A549 (cell line): ENCODE measurements around the gene GPSM1. TPM values are rescaled to one million over a fixed set of nuclear protein-coding genes. Genes with fewer than 3 reads are reported as not detected.

Experiments
- ATAC-seq, 2 experiments: fragments of 200-7000 bp in 1 of 2; fragments of >200 bp in 1 of 2; cut with Nextera tagmentation in 1 of 2; cut with Tn5 transposase in 1 of 2; 3 replicates each; pipeline versions ENCODE4 v1.8.0 to v1.9.1; 2018 to 2020; ENCODE audit warnings: mild to moderate bottlenecking in 1 of 2, moderate library complexity in 1 of 2
- CTCF ChIA-PET: fragments of 300-600 bp; sonication (Branson Sonifier 250); formaldehyde crosslinking; extraction: SDS; loops from one replicate; lab custom pipeline; 2021; ENCODE audit warnings: antibody characterized with exemption, inconsistent platforms; lab: Yijun Ruan, JAX
- POLR2A ChIA-PET: fragments of 350-600 bp; formaldehyde crosslinking; extraction: SDS; loops from one replicate; lab custom pipeline; 2021; ENCODE audit warnings: antibody characterized with exemption, inconsistent platforms; lab: Yijun Ruan, JAX
- DNase-seq, 2 experiments: peaks; one replicate each; pipeline versions ENCODE4 v3.0.0 to v3.0.0-alpha.2; 2011 to 2016; ENCODE audit warnings: low read depth in 1 of 2, low spot score in 1 of 2
- FAIRE-seq: peaks from 2 replicates; lab custom pipeline; 2011; peaks lifted over from hg19 to GRCh38; lab: Jason Lieb, UNC
- H3K27ac ChIP-seq, 2 experiments: fragments of >200 bp; sonication (Bioruptor Twin); formaldehyde crosslinking; 3 replicates each; pipeline ENCODE4 v1.5.1; 2016 to 2017
- H3K4me1 ChIP-seq: fragments of >200 bp; sonication (Bioruptor Twin); formaldehyde crosslinking; 3 replicates; pipeline ENCODE4 v1.6.1; 2016
- H3K4me2 ChIP-seq: fragments of >200 bp; sonication (Bioruptor Twin); formaldehyde crosslinking; 3 replicates; pipeline ENCODE4 v1.6.1; 2016
- H3K4me3 ChIP-seq: fragments of >200 bp; sonication (Bioruptor Twin); formaldehyde crosslinking; 3 replicates; pipeline ENCODE4 v1.5.1; 2016
- H3K9me3 ChIP-seq: fragments of >200 bp; sonication (Bioruptor Twin); formaldehyde crosslinking; 3 replicates; pipeline ENCODE4 v1.6.1; 2016
- CBX8 ChIP-seq: fragments of 200-600 bp; sonication (generic); IDR thresholded peaks from 2 replicates; pipeline ENCODE4 v1.6.1; 2016
- CEBPB ChIP-seq, 2 experiments: fragments of >200 bp in 1 of 2; sonication (Bioruptor Twin) in 1 of 2; formaldehyde crosslinking in 1 of 2; IDR thresholded peaks; 2 replicates each; pipeline ENCODE4 v1.6.1; 2012 to 2016
- CHD2 ChIP-seq: fragments of 150-350 bp; IDR thresholded peaks from 2 replicates; pipeline ENCODE4 v1.6.1; 2014; ENCODE audit warnings: low read length; ENCODE audit not compliant: partially characterized antibody
- EP300 ChIP-seq, 2 experiments: fragments of >200 bp; sonication (Bioruptor Twin); formaldehyde crosslinking; IDR thresholded peaks; 2 replicates in 1 of 2; 3 replicates in 1 of 2; pipeline ENCODE4 v1.6.1; 2016 to 2017
- FOSB ChIP-seq: fragments of 250-450 bp; sonication (Bioruptor Pico); IDR thresholded peaks from 2 replicates; pipeline ENCODE4 v1.5.0; 2020; ENCODE audit warnings: mild to moderate bottlenecking, moderate library complexity
- FOSL2 ChIP-seq, 2 experiments: fragments of 450-650 bp in 1 of 2; fragments of >200 bp in 1 of 2; sonication (Bioruptor Twin) in 1 of 2; formaldehyde crosslinking; IDR thresholded peaks; 2 replicates each; pipeline versions ENCODE4 v1.5.0 to v1.6.1; 2016 to 2020; ENCODE audit warnings: mild to moderate bottlenecking in 1 of 2, moderate library complexity in 1 of 2
- GATA3 ChIP-seq: IDR thresholded peaks from 2 replicates; pipeline ENCODE4 v1.6.1; 2012; ENCODE audit warnings: borderline replicate concordance
- HDAC2 ChIP-seq: fragments of 200-600 bp; sonication (generic); IDR thresholded peaks from 2 replicates; pipeline ENCODE4 v1.6.1; 2016
- HEYL ChIP-seq: fragments of 250-450 bp; sonication (Bioruptor Pico); IDR thresholded peaks from 2 replicates; pipeline ENCODE4 v1.8.0; 2021; ENCODE audit warnings: mild to moderate bottlenecking, moderate library complexity
- MAFK ChIP-seq: fragments of 450-650 bp; IDR thresholded peaks from 2 replicates; pipeline ENCODE4 v1.6.1; 2014; ENCODE audit not compliant: partially characterized antibody
- NPAS2 ChIP-seq: fragments of 250-450 bp; sonication (Bioruptor Pico); IDR thresholded peaks from 2 replicates; pipeline ENCODE4 v1.8.0; 2022; ENCODE audit warnings: mild to moderate bottlenecking, moderate library complexity, borderline replicate concordance
- NR3C1 ChIP-seq: fragments of >200 bp; sonication (Bioruptor Twin); formaldehyde crosslinking; IDR thresholded peaks from 3 replicates; pipeline ENCODE4 v1.6.1; 2017
- RNF2 ChIP-seq: fragments of 200-600 bp; sonication (generic); IDR thresholded peaks from 2 replicates; pipeline ENCODE4 v1.6.1; 2016; ENCODE audit warnings: low read depth, mild to moderate bottlenecking, antibody characterized with exemption, moderate library complexity, borderline replicate concordance
- ZC3H11A ChIP-seq: fragments of 450-650 bp; IDR thresholded peaks from 2 replicates; pipeline ENCODE4 v1.6.1; 2014; ENCODE audit warnings: antibody characterized with exemption, mild to moderate bottlenecking
- ZFP36 ChIP-seq: fragments of 450-650 bp; IDR thresholded peaks from 2 replicates; pipeline ENCODE4 v1.6.1; 2014; ENCODE audit warnings: borderline replicate concordance; ENCODE audit not compliant: partially characterized antibody
- ZNF302 ChIP-seq: fragments of 250-450 bp; sonication (Bioruptor Pico); IDR thresholded peaks from 2 replicates; pipeline ENCODE4 v1.9.0; 2021; ENCODE audit warnings: inconsistent platforms, mild to moderate bottlenecking, moderate library complexity
- ZSCAN20 ChIP-seq: fragments of 250-450 bp; sonication (Bioruptor Pico); IDR thresholded peaks from 2 replicates; pipeline ENCODE4 v1.8.0; 2022; ENCODE audit warnings: mild to moderate bottlenecking, moderate library complexity
- WGBS: methylation state at CpG from one replicate; pipeline ENCODE4 v1.1.6; 2017; ENCODE audit errors: missing lambda C conversion rate; 5-methylcytosine and 5-hydroxymethylcytosine counted together
- polyA plus RNA-seq, 4 experiments: library from polyadenylated mRNA; depleted of rRNA in 3 of 4; stranded (reverse); fragments of >200 nt; fragmentation: RNase III in 1 of 4; extraction: RNeasy Plus Mini Kit Qiagen cat#74134 plus additional on column Dnase treatment in 1 of 4; gene quantifications; 2 replicates in 3 of 4; 3 replicates in 1 of 4; pipeline ENCODE4 v1.2.3, GENCODE V29; 2011 to 2017
- TF ChIP-seq, protein P1 (sequence below): fragments of 200-600 bp; sonication (generic); IDR thresholded peaks from 2 replicates; pipeline ENCODE4 v1.6.1; 2016; ENCODE audit warnings: antibody characterized with exemption, mild to moderate bottlenecking, moderate library complexity
- TF ChIP-seq, protein P2 (sequence below): IDR thresholded peaks from 2 replicates; pipeline ENCODE4 v1.6.1; 2012

GPSM1 gene
- polyA plus RNA-seq, 2 of the 4 experiments (the other 2 are of a cell fraction): 2.1 to 8.8 TPM

DNA sequence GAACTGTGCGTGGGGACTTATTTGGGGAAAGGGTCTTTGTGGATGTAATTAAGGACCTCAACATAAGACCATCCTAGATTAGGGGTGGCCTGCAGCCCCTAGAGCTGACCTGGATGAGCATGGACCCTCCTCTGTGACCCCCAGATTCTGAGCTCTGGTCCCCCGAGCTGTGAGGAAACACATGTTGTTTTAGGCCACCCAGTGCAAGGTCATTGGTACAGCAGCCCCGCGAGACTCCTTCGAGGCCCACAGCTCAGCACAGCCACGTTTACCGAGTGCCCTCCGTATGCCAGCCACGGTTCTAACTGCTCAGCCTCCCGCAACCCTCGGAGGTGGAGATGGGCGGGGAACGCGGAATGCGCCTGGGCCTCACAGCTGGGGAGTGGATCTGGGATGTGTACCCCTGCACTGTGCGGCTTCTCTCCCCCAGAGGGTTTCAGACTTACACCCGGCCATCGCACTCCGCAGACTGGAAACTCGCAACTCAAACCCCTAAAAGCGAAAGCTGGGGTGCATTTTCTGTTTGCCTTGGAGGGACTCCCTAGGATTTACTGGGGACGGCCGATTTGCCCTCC, 4.5 kb upstream of the GPSM1 start (continued):
- TF ChIP-seq MAFK: no peak
- no peak for TF ChIP-seq ZNF302
- no peak for TF ChIP-seq EP300 (IDR thresholded peaks at IDR 0.05)

DNA sequence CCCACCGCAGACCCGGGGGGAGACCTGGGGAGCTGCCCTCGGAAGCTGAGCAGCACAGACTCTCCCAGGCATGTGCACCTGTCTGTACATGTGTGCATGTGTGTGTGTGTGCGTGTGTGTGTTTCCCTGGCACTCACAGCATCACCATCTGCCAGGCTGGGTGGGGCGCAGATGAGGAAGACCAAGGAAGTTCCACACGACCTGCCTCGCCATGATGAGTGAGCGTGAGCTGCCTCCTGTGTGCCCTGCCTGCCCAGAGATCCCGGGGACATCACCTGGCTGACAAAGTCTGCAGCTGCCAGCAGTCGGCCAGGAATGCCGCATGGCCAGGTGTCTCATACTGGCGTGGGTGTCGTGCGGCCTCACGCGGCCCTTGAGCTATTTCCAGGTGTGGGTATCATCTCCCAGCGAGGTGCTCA, 4.0 kb upstream of the GPSM1 start:
- DNase-seq (no peak), ATAC-seq (no peak), FAIRE-seq (no peak)
- TF ChIP-seq HDAC2: no peak
- TF ChIP-seq MAFK: no peak
- TF ChIP-seq, protein P1, sequence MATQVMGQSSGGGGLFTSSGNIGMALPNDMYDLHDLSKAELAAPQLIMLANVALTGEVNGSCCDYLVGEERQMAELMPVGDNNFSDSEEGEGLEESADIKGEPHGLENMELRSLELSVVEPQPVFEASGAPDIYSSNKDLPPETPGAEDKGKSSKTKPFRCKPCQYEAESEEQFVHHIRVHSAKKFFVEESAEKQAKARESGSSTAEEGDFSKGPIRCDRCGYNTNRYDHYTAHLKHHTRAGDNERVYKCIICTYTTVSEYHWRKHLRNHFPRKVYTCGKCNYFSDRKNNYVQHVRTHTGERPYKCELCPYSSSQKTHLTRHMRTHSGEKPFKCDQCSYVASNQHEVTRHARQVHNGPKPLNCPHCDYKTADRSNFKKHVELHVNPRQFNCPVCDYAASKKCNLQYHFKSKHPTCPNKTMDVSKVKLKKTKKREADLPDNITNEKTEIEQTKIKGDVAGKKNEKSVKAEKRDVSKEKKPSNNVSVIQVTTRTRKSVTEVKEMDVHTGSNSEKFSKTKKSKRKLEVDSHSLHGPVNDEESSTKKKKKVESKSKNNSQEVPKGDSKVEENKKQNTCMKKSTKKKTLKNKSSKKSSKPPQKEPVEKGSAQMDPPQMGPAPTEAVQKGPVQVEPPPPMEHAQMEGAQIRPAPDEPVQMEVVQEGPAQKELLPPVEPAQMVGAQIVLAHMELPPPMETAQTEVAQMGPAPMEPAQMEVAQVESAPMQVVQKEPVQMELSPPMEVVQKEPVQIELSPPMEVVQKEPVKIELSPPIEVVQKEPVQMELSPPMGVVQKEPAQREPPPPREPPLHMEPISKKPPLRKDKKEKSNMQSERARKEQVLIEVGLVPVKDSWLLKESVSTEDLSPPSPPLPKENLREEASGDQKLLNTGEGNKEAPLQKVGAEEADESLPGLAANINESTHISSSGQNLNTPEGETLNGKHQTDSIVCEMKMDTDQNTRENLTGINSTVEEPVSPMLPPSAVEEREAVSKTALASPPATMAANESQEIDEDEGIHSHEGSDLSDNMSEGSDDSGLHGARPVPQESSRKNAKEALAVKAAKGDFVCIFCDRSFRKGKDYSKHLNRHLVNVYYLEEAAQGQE: no peak
- TF ChIP-seq ZSCAN20 (CRISPR knock-in tag): no peak
- Histone ChIP-seq H3K4me3 (no peak overlapping the region), H3K27ac (no peak overlapping the region), H3K4me2 (no peak overlapping the region), H3K9me3 (no peaks in the 10 kb centered on the region), H3K4me1 (peaks cover 13% of the 10 kb centered on the region)
- CTCF ChIA-PET: interaction anchor here (0.6 to 6.3 kb wide), 9 partner anchors 11 to 819 kb away, joined by 3 to 31 read pairs (median 3); no protein-coding TSS in a partner anchor
- 75% methylated on average over 15 of the region's 17 CpGs for WGBS
- POLR2A ChIA-PET: no interaction called here

DNA sequence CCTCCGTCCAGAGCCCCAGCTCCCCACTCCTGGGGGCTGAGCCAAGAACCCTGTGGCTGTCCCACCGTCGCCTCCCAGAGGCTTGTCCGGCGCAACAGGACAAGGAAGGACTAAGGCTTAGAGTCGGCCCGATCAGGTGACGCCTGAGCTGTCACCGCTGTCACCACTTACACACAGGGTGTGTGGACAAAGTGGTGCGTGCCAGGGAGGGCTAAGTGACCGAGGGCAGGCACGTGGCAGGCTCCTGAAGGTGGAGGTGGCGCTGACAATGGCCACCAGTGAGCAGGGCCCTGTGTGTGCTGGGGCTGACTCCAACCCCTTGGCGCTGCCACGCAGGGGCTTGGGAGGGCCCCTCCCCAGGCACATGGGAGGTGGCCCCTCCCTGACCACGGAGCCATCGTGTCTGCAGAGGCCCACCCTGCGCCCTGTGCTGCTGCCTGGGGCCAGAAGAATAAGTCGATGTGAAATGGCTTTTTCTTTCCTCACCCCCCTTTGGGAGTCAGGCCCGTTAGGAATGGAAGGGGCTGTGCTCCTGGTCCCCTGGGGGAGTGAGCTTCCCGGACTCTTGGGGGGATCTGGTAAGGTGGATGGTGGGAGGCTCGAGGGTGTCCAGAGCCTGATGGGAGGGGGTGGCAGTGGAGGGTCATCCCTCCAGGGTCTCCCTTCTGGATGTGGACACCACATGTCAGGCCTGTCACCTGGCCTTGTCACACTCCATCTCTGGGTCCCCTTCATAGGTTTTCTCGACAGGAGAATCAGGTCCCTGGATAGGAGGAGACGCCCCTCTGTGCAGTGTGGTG, 2.6 kb upstream of the GPSM1 start:
- POLR2A ChIA-PET: no interaction called here
- ATAC-seq: peak; percentile 6 to 23; a peak in 2 of 6 replicates
- FAIRE-seq: no peak
- H3K4me2 ChIP-seq: no peak overlapping the region
- no peak for DNase-seq
- H3K27ac ChIP-seq: no peak overlapping the region
- no peaks in the 10 kb centered on the region for H3K9me3 ChIP-seq
- H3K4me1 ChIP-seq: peaks cover 18% of the 10 kb centered on the region
- 77% methylated on average over 17 of the region's 24 CpGs for WGBS
- TF ChIP-seq GATA3 (no peak), ZFP36 (no peak), CEBPB (IDR thresholded peaks at IDR 0.05) (no peak), HEYL (CRISPR knock-in tag) (no peak), NPAS2 (no peak), ZC3H11A (no peak), FOSB (CRISPR knock-in tag) (no peak), CBX8 (no peak), CHD2 (no peak), RNF2 (no peak), FOSL2 (IDR thresholded peaks at IDR 0.05) (no peak), FOSL2 (CRISPR knock-in tag; IDR thresholded peaks at IDR 0.05) (no peak), NR3C1 (no peak)
- TF ChIP-seq, protein P2, sequence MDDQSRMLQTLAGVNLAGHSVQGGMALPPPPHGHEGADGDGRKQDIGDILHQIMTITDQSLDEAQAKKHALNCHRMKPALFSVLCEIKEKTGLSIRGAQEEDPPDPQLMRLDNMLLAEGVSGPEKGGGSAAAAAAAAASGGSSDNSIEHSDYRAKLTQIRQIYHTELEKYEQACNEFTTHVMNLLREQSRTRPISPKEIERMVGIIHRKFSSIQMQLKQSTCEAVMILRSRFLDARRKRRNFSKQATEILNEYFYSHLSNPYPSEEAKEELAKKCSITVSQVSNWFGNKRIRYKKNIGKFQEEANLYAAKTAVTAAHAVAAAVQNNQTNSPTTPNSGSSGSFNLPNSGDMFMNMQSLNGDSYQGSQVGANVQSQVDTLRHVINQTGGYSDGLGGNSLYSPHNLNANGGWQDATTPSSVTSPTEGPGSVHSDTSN: no peak
- TF ChIP-seq, all 56 proteins: peak for 0
- no peak overlapping the region for H3K4me3 ChIP-seq
- CTCF ChIA-PET: interaction anchor here (0.9 to 6.3 kb wide), 8 partner anchors 12 to 820 kb away, joined by 3 to 31 read pairs (median 4); no protein-coding TSS in a partner anchor
